GM13976 (cell line): Measurements from ENCODE around the gene TRAM2.
A peak's percentile ranks its signal among the peaks of the same experiment; 100 is the strongest.

ENCODE experiments used
- DNase-seq: peaks from one replicate; pipeline ENCODE4 v3.0.0; 2012; ENCODE audit warnings: low spot score
- CTCF ChIP-seq: IDR thresholded peaks from 2 replicates; pipeline ENCODE4 v1.5.1; 2012; ENCODE audit warnings: borderline replicate concordance, mild to moderate bottlenecking; ENCODE audit not compliant: insufficient read depth; ENCODE audit errors: extremely low read depth, missing control alignments, control extremely low read depth
- in situ Hi-C: fragments of 300-500 bp; cut with MboI; formaldehyde crosslinking; loops from one replicate; pipeline ENCODE4 v1.12.0; 2022; ENCODE audit warnings: low sequenced_read_pairs, mixed read lengths, inconsistent platforms; ENCODE audit not compliant: unreplicated experiment

Gene TRAM2

GRCh38 chr6:52511163-52511562, 65.7 kb downstream of the TRAM2 start:
- in situ Hi-C loops = no loop called here
- no peak for TF ChIP-seq CTCF
- no peak for DNase-seq

DNA sequence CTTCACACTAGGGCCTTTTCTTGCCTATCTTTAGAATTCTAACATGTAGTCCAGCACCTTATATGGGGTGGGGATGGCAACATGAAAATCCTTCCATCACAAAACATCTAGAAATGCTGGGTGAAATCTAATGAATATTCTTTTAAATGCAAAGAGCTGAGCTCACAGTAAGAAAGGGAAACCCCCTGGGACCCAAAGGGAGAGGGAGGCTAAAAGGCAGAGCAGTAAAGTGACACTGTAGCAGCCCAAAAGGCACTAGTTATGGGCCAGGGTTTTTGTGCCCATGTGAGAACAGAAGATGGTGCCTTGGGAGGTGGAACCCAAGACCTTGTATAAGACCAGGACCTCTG, 66.7 kb downstream of the TRAM2 start:
- DNase-seq = no peak
- no peak for TF ChIP-seq CTCF
- in situ Hi-C loops = no loop called here

GRCh38 chr6:52509281-52510212, 67.3 kb downstream of the TRAM2 start:
- in situ Hi-C loops = no loop called here
- no peak for TF ChIP-seq CTCF
- peak; percentile 47 for DNase-seq

GRCh38 chr6:52508261-52508739, 68.6 kb downstream of the TRAM2 start:
- in situ Hi-C loops = no loop called here
- TF ChIP-seq CTCF = no peak
- DNase-seq = peak; percentile 6

DNA sequence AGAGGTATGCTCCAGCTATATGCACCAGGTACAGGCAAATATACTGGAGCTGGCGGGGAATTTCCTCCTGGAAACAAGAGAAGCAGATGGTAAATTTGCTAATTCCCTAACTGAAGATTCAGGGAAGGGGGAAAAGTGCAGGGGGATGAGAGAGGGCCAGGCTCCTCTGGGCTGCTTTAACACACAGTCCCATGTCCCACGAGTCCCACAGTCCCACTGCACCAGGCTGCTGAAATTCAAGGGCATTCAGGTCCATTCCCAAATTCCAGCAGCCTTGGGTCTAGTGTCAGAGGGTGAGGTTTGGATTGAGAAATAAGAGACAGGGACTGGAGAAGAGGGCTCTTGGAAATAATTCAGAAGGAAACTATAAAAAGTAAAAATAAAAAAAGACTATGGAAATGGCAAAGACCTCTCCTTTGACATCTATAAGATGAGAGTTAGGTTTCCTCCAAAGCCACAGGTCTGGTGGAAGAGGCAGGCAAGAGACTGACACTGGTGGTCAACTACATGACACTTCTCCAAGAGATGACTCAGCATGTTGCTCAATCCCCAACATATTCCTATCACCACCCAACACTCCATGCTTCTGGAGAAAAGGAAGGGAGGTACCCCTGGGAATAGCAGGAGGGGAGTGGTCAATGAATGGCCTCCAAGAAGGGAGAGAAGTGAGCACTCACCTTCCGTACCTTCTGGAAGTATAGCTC, 69.2 kb downstream of the TRAM2 start:
- in situ Hi-C loops = no loop called here
- peak; percentile 3 for DNase-seq
- no peak for TF ChIP-seq CTCF

DNA sequence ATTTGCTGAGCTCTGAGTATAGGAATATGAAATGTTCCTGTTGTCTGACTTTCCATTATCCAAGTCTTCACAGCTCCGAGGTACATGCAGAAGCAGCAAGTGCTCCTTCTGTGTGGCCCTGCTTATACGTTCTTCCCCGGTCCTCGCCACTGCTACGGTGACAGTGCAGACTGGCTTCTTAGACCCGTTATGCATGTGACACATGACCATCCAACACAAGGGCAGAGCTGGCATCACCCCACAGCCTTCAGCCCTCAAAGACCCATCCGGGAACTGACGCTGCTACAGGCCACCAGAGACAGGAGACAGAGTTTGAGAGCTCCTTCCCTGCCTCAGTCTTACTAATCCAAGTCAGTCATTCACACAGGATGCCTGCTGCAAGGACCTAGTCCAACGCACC, 70.4 kb downstream of the TRAM2 start:
- TF ChIP-seq CTCF = no peak
- peak; percentile 3 for DNase-seq
- in situ Hi-C loops = no loop called here
